CD4-positive, alpha-beta T cell treated with Interleukin-10 for 1 hour (primary cell): ENCODE data around the gene CAV2.

ENCODE experiments used
- DNase-seq: peaks from one replicate; pipeline ENCODE4 v3.0.0-alpha.2; 2020

CAV2 gene

GRCh38 chr7:116496653-116497052, 2.9 kb upstream of the CAV2 start:
- no peak for DNase-seq

GRCh38 chr7:116497708-116498107, 1.8 kb upstream of the CAV2 start:
- DNase-seq: no peak

- peak; percentile 26 for DNase-seq
Measured at GRCh38 chr7:116500078-116500853, 728 bp downstream of the CAV2 start.

- no peak for DNase-seq
Measured at GRCh38 chr7:116501425-116502167, 2.1 kb downstream of the CAV2 start.

GRCh38 chr7:116502201-116503096, 2.9 kb downstream of the CAV2 start:
- no peak for DNase-seq

- DNase-seq: no peak
Measured at GRCh38 chr7:116503835-116504234, 4.3 kb downstream of the CAV2 start.

GRCh38 chr7:116505278-116505677, 5.7 kb downstream of the CAV2 start:
- DNase-seq: no peak

- no peak for DNase-seq
Measured at GRCh38 chr7:116505823-116506222, 6.3 kb downstream of the CAV2 start.

- DNase-seq: no peak
Measured at GRCh38 chr7:116509982-116510579, 10.5 kb downstream of the CAV2 start.

GRCh38 chr7:116510795-116511194, 11.3 kb downstream of the CAV2 start:
- no peak for DNase-seq

GRCh38 chr7:116511552-116512519, 12.3 kb downstream of the CAV2 start:
- peak; percentile 58 for DNase-seq

GRCh38 chr7:116512520-116513188, 13.1 kb downstream of the CAV2 start:
- DNase-seq: no peak

GRCh38 chr7:116515584-116515983, 16.0 kb downstream of the CAV2 start:
- no peak for DNase-seq

- no peak for DNase-seq
Measured at GRCh38 chr7:116516324-116516723, 16.8 kb downstream of the CAV2 start.

- no peak for DNase-seq
Measured at GRCh38 chr7:116517626-116518025, 18.1 kb downstream of the CAV2 start.

- no peak for DNase-seq
Measured at GRCh38 chr7:116518961-116519360, 19.4 kb downstream of the CAV2 start.

GRCh38 chr7:116521046-116521664, 21.6 kb downstream of the CAV2 start:
- DNase-seq: no peak

- DNase-seq: no peak
Measured at GRCh38 chr7:116522247-116522646, 22.7 kb downstream of the CAV2 start.

GRCh38 chr7:116524221-116524608, 24.7 kb downstream of the CAV2 start:
- no peak for DNase-seq

- DNase-seq: peak; percentile 35
Measured at GRCh38 chr7:116524609-116525297, 25.2 kb downstream of the CAV2 start, which contains the start of gene CAV1. Gene CAV1, plus strand, starts transcription at chr7:116525036. Its CDS starts 27 bp downstream, at chr7:116525063.
